ENCODE results near the gene CAD. TPM values are rescaled to one million over a fixed set of nuclear protein-coding genes. Genes with fewer than 3 reads are reported as not detected.
"Not testable (repeated sequence)": the region's sequence is repeated elsewhere in the genome, so short reads cannot be mapped to it uniquely, and the experiment has no call there.

The CAD gene
- total RNA-seq, 2 experiments from 2014 or later: 83.7 to 85.1 TPM

DNA sequence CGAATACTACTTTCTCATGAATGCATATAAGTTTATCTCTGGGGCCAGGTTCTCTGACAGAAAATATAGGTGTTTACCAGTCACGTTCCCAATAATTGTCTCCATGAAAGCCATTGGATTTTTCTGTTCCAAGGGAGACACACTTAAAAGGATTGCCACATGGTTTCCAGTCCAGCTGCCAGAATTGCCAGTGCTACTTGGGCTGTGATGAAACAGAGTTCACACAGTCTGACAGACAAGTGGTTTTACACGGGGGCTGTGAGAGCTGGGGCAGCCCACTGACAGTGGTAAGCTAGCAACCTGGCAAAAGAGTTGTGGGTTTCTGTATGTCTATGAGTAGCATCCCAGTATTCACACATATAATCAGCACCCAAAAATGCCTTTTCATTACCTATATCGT lies 33.1 kb upstream of the CAD start:
- Mint-ChIP-seq H3K36me3 (ENCODE audit: low read depth) (no peaks in the 10 kb centered on the region), H3K9me3 (ENCODE audit: insufficient read depth) (no peaks in the 10 kb centered on the region), H3K27me3 (ENCODE audit: low read depth) (peaks cover 40% of the 10 kb centered on the region), H3K4me1 (ENCODE audit: low read depth) (peaks cover 2% of the 10 kb centered on the region), H3K27ac (no peak overlapping the region), H3K4me3 (no peak overlapping the region)
- DNase-seq: no peak
- POLR2A ChIA-PET: no interaction called here
- no peak for ATAC-seq
- CTCF ChIA-PET: interaction anchor here (1.5 to 2.4 kb wide), 2 partner anchors 14 to 119 kb away, joined by 4 to 7 read pairs; no protein-coding TSS in a partner anchor

DNA sequence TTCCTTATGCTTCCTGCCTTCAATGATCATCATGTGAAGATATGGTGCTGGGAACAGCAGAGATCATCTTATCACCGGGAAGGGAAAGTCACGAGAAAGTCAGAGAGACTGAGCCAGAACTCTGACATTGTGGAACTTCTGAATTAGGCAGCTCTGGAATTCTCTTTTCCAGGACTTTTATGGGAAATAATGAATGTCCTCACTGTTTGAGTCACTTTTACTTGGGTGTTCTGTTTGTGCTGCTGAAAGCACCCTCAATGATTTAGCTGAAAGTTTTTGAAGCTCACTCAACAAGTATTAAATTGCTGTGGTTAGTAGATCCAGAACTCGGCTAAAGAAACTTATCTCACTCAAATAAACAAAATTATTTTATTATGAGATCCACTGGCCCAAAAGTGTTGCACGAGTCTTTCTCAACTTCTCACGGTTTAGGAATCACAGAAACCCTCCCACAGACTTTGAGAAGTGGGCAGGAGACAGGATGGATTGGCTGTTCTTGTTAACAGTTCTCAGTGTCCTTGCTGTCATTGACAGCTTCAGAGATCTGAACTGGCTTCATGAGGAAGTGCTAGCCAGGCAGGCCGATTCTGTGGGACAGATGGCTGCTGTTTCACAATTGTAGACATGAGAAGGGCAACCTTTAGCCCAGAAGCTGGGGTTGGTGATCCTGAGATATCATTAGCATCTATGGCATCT lies 31.7 kb upstream of the CAD start:
- Mint-ChIP-seq H3K27ac (no peak overlapping the region), H3K4me3 (no peak overlapping the region), H3K27me3 (ENCODE audit: low read depth) (peaks cover 34% of the 10 kb centered on the region), H3K9me3 (ENCODE audit: insufficient read depth) (no peaks in the 10 kb centered on the region), H3K4me1 (ENCODE audit: low read depth) (peaks cover 2% of the 10 kb centered on the region), H3K36me3 (ENCODE audit: low read depth) (no peaks in the 10 kb centered on the region)
- CTCF ChIA-PET: interaction anchor here (0.6 to 2.4 kb wide), 3 partner anchors 19 to 1331 kb away, joined by 3 to 7 read pairs (median 3); no protein-coding TSS in a partner anchor
- POLR2A ChIA-PET: no interaction called here
- no peak for ATAC-seq
- no peak for DNase-seq

DNA sequence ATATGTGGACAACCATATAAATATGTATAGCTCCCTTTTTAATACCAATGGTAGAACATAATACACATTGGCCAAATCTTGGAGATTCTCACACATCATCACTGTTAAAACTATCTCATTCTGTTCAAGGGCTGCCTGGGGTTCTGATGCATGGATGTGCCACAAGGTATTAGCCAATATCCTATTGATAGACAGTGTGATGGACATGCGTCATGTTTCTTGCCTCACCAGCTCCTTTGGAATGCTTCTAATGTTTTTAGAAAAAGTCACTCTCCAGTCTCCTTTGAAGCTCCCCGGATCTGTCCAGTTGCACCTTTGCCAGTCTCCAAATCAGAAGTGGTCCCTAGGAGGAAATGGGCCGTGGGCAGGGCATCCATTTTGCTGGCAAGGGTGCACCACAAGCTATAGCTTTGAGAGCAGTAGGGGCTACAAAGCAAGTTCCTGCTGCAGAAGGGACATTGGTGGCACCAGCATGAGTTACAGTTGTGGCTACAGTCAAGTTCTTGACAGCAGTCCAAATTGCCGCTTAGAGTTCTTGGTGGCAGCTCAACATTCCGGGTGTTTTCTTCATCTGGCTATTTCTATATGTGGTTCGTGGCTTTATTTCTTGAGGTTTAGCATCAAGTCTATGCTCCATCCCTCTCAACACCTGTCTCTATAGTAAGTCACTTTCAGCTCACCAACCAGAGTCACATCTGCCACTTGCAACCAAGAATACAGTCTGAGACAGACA lies 30.4 kb upstream of the CAD start:
- H3K27me3 Mint-ChIP-seq (ENCODE audit: low read depth): peaks cover 24% of the 10 kb centered on the region
- H3K36me3 Mint-ChIP-seq (ENCODE audit: low read depth): no peaks in the 10 kb centered on the region
- CTCF ChIA-PET: interaction anchor here (0.7 to 2.4 kb wide), 4 partner anchors 17 to 116 kb away, joined by 4 to 7 read pairs (median 4); partner anchors contain the start of gene PREB

DNA sequence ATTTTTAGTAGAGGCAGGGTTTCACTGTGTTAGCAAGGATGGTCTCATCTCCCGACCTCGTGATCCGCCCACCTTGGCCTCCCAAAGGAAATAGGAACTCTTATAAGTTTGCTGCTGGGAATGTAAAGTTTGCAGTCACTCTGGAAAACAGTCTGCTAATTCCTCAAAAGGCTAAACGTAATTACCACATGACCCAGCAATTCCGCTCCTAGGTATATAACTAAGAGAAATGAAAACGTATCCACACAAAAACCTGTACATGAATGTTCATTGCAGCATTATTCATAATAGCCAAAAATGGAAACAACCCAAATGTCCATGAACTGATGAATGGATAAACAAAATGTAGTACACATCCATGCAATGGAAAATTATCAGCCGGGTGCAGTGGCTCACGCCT lies 27.2 kb upstream of the CAD start:
- ChIA-PET CTCF (interaction anchor here (0.6 kb wide), 1 partner anchor 10 kb away, joined by 3 read pairs; no protein-coding TSS in a partner anchor), POLR2A (no interaction called here)
- Mint-ChIP-seq H3K27ac (no peak overlapping the region), H3K4me1 (ENCODE audit: low read depth) (peaks cover 4% of the 10 kb centered on the region), H3K9me3 (ENCODE audit: insufficient read depth) (no peaks in the 10 kb centered on the region), H3K36me3 (ENCODE audit: low read depth) (no peaks in the 10 kb centered on the region), H3K27me3 (ENCODE audit: low read depth) (peaks cover 16% of the 10 kb centered on the region), H3K4me3 (no peak overlapping the region)
- ATAC-seq (no peak), DNase-seq (no peak)

More for the DNA sequence above, 30.4 kb upstream of the CAD start:
- no peak overlapping the region for H3K27ac Mint-ChIP-seq
- H3K4me1 Mint-ChIP-seq (ENCODE audit: low read depth): peaks cover 5% of the 10 kb centered on the region
- no peak for ATAC-seq
- DNase-seq: no peak
- POLR2A ChIA-PET: no interaction called here
- no peaks in the 10 kb centered on the region for H3K9me3 Mint-ChIP-seq (ENCODE audit: insufficient read depth)
- H3K4me3 Mint-ChIP-seq: no peak overlapping the region

DNA sequence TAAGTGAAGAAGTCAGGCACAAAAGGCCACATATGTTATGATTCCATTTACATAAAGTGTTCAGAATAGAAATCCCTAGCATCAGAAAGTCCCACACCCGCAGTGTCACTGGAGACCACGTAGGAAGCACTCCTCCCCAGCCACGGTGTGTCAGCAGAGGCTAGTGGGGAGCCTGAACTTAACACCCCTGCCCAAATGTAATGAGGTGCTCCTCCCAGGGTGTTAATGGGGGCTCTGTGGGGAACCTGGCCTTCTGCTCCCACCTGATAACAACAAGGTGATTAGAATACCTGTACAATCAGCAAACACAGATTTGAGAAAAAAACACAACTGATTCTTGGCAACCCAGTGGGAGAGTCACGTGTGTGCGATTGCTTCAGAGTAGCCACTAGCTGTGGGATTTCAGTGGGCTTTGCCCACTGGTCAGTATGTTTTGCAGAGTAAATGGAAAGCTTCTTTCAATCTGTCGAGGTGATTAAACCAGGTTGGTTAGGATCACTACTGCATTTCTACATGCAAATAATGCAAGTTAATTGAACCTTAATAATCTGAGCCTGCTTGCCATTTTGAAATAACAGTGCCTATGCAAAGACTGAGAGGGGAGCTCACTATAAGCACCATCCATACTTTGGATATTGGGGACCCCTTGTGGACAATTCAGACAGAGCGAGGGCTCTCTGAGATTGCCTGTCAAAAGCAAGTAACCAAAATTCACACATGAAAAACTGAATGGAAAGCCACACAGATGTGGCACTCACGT lies 25.9 kb upstream of the CAD start:
- ChIA-PET CTCF (interaction anchor here (0.7 to 2.4 kb wide), 18 partner anchors 16 to 232 kb away, joined by 3 to 18 read pairs (median 6); partner anchors contain the start of genes AGBL5, KHK and PREB), POLR2A (no interaction called here)
- DNase-seq (peak; percentile 69), ATAC-seq (peak; percentile 96)
- Mint-ChIP-seq H3K4me3 (no peak overlapping the region), H3K27ac (no peak overlapping the region), H3K36me3 (ENCODE audit: low read depth) (no peaks in the 10 kb centered on the region), H3K27me3 (ENCODE audit: low read depth) (peaks cover 11% of the 10 kb centered on the region), H3K4me1 (ENCODE audit: low read depth) (peaks cover 4% of the 10 kb centered on the region), H3K9me3 (ENCODE audit: insufficient read depth) (no peaks in the 10 kb centered on the region)

DNA sequence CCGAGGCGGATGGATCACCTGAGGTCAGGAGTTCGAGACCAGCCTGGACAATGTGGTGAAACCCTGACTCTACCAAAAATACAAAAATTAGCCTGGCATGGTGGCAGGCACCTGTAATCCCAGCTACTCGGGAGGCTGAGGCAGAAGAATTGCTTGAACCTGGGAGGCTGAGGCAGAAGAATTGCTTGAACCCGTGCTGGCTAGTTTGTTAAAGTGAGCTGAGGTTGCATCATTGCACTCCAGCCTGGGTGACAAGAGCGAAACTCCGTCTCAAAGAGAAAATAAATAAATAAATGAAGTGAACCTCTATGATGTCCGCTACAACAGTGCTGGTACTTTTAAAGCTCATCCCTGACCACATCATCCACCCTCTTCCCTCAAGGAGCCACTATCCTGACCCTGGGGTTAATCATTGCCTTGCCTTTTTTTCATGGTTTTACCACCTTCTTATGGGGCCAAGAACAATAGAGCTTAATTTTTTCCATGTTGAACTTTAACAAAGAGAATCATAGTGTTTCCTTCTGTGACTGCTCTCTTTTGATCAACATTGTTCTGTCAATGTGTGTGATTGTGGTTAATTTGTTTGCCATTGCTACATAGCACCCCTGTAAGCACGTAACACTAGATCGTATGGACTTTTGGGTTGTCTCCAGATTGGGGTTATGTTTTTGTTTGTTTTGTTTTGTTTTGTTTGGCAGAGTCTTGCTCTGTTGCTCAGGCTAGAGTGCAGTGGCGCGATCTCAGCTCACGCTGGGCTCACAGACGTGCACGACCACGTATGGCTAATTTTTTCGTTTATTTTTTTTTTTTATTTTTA lies 22.4 kb upstream of the CAD start:
- H3K27me3 Mint-ChIP-seq (ENCODE audit: low read depth): peaks cover 5% of the 10 kb centered on the region
- peaks cover 4% of the 10 kb centered on the region for H3K4me1 Mint-ChIP-seq (ENCODE audit: low read depth)
- no peak overlapping the region for H3K4me3 Mint-ChIP-seq
- no peaks in the 10 kb centered on the region for H3K9me3 Mint-ChIP-seq (ENCODE audit: insufficient read depth)
- ChIA-PET CTCF (interaction anchor here (0.9 to 1.0 kb wide), 2 partner anchors 25 to 95 kb away, joined by 3 to 4 read pairs; no protein-coding TSS in a partner anchor), POLR2A (no interaction called here)
- H3K36me3 Mint-ChIP-seq (ENCODE audit: low read depth): peaks cover 2% of the 10 kb centered on the region
- DNase-seq (no peak), ATAC-seq (no peak)
- H3K27ac Mint-ChIP-seq: no peak overlapping the region

DNA sequence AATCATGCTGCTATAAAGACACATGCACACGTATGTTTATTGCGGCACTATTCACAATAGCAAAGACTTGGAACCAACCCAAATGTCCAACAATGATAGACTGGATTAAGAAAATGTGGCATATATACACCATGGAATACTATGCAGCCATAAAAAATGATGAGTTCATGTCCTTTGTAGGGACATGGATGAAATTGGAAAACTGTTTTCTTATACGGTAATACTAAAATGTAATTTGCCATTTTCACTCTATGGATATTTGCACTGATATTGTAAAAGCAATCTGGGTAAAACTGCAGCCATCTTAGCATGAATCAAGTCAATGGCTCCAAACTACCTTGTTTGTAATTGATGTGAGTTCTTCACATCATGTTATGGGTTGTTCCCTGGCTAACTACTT lies 21.4 kb upstream of the CAD start:
- H3K27me3 Mint-ChIP-seq (ENCODE audit: low read depth); H3K36me3 Mint-ChIP-seq (ENCODE audit: low read depth); ATAC-seq; H3K4me3 Mint-ChIP-seq; DNase-seq; H3K9me3 Mint-ChIP-seq (ENCODE audit: insufficient read depth); H3K27ac Mint-ChIP-seq; H3K4me1 Mint-ChIP-seq (ENCODE audit: low read depth); CTCF ChIA-PET; POLR2A ChIA-PET: not testable (repeated sequence)

DNA sequence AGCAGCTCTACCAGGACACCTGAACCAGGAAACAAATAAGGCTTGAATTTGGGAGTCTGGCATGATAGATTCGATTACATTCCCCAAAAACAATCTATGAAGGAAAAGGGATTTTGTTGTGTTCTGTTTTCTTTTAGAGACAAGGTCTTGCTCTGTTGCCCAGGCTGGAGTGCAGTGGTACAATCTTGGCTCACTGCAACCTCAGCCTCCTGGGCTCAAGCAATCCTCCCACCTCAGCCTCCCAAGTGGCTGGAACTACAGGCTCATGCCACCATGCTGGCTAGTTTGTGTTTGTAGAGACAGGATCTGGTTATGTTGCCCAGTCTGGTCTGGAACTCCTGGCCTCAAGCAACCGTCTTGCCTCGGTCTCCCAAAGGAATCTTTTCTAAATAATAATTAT lies 19.1 kb upstream of the CAD start:
- H3K27me3 Mint-ChIP-seq (ENCODE audit: low read depth); H3K9me3 Mint-ChIP-seq (ENCODE audit: insufficient read depth); ATAC-seq; H3K27ac Mint-ChIP-seq; CTCF ChIA-PET; H3K4me1 Mint-ChIP-seq (ENCODE audit: low read depth); DNase-seq; POLR2A ChIA-PET; H3K4me3 Mint-ChIP-seq: not testable (repeated sequence)
- H3K36me3 Mint-ChIP-seq (ENCODE audit: low read depth): peaks cover 13% of the 10 kb centered on the region

DNA sequence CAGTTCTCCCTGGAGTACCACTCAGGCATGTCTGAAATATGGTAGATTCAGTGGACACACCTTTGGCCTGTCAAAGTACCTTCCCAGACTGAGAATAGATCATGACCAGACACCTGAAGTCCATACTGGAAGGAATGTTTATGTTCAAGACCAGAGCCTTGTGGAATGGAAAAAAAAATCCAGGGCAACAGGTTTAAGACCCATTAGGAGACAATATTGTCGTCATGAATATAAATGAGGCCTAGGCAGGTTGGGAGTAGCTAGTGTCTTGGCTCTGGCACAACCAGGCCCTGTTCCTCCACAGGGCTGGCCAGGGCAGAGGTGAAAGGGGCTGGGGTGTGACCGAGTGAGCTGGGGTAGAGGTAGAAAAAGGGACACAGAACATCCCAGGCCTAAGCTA lies 18.5 kb upstream of the CAD start:
- H3K4me3 Mint-ChIP-seq: no peak overlapping the region
- ChIA-PET CTCF (no interaction called here), POLR2A (no interaction called here)
- H3K36me3 Mint-ChIP-seq (ENCODE audit: low read depth): peaks cover 18% of the 10 kb centered on the region
- no peaks in the 10 kb centered on the region for H3K27me3 Mint-ChIP-seq (ENCODE audit: low read depth)
- DNase-seq: no peak
- no peak for ATAC-seq
- no peaks in the 10 kb centered on the region for H3K9me3 Mint-ChIP-seq (ENCODE audit: insufficient read depth)
- no peak overlapping the region for H3K27ac Mint-ChIP-seq
- no peaks in the 10 kb centered on the region for H3K4me1 Mint-ChIP-seq (ENCODE audit: low read depth)

DNA sequence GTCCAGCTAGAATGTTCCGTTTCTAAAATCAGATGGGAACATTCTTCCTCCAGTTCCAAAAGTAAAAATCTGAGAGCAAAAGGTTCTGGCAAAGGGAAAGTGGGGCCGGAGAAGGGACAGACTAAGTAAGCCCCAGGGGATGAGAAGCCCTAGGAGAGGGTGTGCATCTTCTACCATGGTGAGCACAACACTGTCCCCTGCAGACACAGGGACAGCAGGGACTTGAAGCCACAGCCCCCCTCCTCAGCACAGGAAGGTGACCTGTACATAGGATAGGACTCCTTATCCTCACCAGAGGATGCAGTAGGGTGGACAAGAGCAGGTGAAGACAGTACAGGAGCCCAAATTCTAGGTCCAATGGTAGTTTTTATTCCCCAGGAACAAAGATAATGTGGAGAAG lies 17.9 kb upstream of the CAD start:
- no peak for DNase-seq
- CTCF ChIA-PET: interaction anchor here (0.9 kb wide), 1 partner anchor 30 kb away, joined by 3 read pairs; no protein-coding TSS in a partner anchor
- no peak for ATAC-seq
- Mint-ChIP-seq H3K4me1 (ENCODE audit: low read depth) (peaks cover 1% of the 10 kb centered on the region), H3K27ac (peak overlapping the region; percentile 44), H3K27me3 (ENCODE audit: low read depth) (no peaks in the 10 kb centered on the region), H3K9me3 (ENCODE audit: insufficient read depth) (no peaks in the 10 kb centered on the region), H3K36me3 (ENCODE audit: low read depth) (peaks cover 18% of the 10 kb centered on the region), H3K4me3 (no peak overlapping the region)
- POLR2A ChIA-PET: no interaction called here

DNA sequence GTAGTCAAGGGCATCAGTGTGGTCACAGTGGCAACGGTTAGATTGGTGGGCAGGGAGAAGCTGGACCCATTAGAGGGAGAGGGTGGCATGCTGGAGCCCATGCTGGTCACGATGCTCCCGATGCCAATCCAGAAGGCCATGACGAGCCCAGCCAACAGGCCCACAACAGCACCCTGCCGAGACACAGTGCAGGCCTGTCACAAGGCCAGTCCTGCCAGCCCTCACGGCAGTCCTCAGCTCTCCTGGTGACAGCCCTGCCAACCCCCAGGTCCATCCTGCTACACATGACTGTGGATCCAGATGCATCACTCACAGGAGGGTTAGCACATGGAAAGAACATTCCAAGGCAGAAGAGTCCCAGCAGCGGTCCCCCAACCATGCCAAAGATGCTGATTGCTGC lies 15.5 kb upstream of the CAD start:
- Mint-ChIP-seq H3K4me3 (no peak overlapping the region), H3K36me3 (ENCODE audit: low read depth) (peaks cover 36% of the 10 kb centered on the region), H3K4me1 (ENCODE audit: low read depth) (peaks cover 16% of the 10 kb centered on the region), H3K27me3 (ENCODE audit: low read depth) (no peaks in the 10 kb centered on the region), H3K9me3 (ENCODE audit: insufficient read depth) (no peaks in the 10 kb centered on the region), H3K27ac (no peak overlapping the region)
- ATAC-seq (no peak), DNase-seq (no peak)
- ChIA-PET POLR2A (no interaction called here), CTCF (no interaction called here)

Data from activated CD8-positive, alpha-beta T cell treated with anti-CD3 and anti-CD28 coated beads, Interleukin-2, amount 10 ng/mL, durations not matched to agents 7 days and 5 days (primary cell).